GM23248 (cell line): Measurements from ENCODE around the gene ZBTB22. TPM values are rescaled to one million over a fixed set of nuclear protein-coding genes. Genes with fewer than 3 reads are reported as not detected.

Source experiments
- DNase-seq: peaks from one replicate; pipeline ENCODE4 v3.0.0-alpha.2; 2015
- H2AFZ ChIP-seq: fragments of 200-600 bp; sonication (generic); 2 replicates; pipeline ENCODE4 v1.6.1; 2016; ENCODE audit warnings: antibody characterized with exemption
- H3F3A ChIP-seq: fragments of 200-600 bp; sonication (generic); 2 replicates; pipeline ENCODE4 v1.6.1; 2016; ENCODE audit warnings: mild to moderate bottlenecking, antibody characterized with exemption, mixed run types; ENCODE audit not compliant: insufficient read depth
- H3K27ac ChIP-seq: fragments of 200-600 bp; sonication (generic); 2 replicates; pipeline ENCODE4 v1.5.1; 2016; ENCODE audit warnings: mild to moderate bottlenecking
- H3K27me3 ChIP-seq: fragments of 200-600 bp; sonication (generic); replicated peaks from 2 replicates; pipeline ENCODE4 v1.6.1; 2016; ENCODE audit warnings: mild to moderate bottlenecking; ENCODE audit not compliant: insufficient read depth
- H3K36me3 ChIP-seq: fragments of 200-600 bp; sonication (generic); 2 replicates; pipeline ENCODE4 v1.6.1; 2016; ENCODE audit warnings: low read depth, mild to moderate bottlenecking
- H3K4me1 ChIP-seq: fragments of 200-600 bp; sonication (generic); 2 replicates; pipeline ENCODE4 v1.6.1; 2016; ENCODE audit warnings: mild to moderate bottlenecking; ENCODE audit not compliant: insufficient read depth
- H3K4me2 ChIP-seq: fragments of 200-600 bp; sonication (generic); one replicate; pipeline ENCODE4 v1.6.1; 2016; ENCODE audit warnings: mild to moderate bottlenecking; ENCODE audit not compliant: unreplicated experiment
- H3K4me3 ChIP-seq: fragments of 200-600 bp; sonication (generic); 2 replicates; pipeline ENCODE4 v1.5.1; 2016; ENCODE audit warnings: mild to moderate bottlenecking
- H3K79me2 ChIP-seq: fragments of 200-600 bp; sonication (generic); 2 replicates; pipeline ENCODE4 v1.6.1; 2016; ENCODE audit warnings: mild to moderate bottlenecking; ENCODE audit not compliant: insufficient read depth
- H3K9ac ChIP-seq: fragments of 200-600 bp; sonication (generic); 2 replicates; pipeline ENCODE4 v1.6.1; 2016; ENCODE audit warnings: mild to moderate bottlenecking
- H3K9me2 ChIP-seq: fragments of 200-600 bp; sonication (generic); 2 replicates; pipeline ENCODE4 v1.6.1; 2016; ENCODE audit warnings: mixed run types, mild to moderate bottlenecking, moderate library complexity; ENCODE audit not compliant: insufficient read depth
- H3K9me3 ChIP-seq: fragments of 200-600 bp; sonication (generic); one replicate; pipeline ENCODE4 v1.6.1; 2017; ENCODE audit warnings: low read depth
- H4K20me1 ChIP-seq: fragments of 200-600 bp; sonication (generic); 2 replicates; pipeline ENCODE4 v1.6.0; 2016; ENCODE audit not compliant: insufficient read depth
- EZH2 ChIP-seq: fragments of 200-600 bp; sonication (generic); IDR thresholded peaks from 2 replicates; pipeline ENCODE4 v1.6.1; 2018; ENCODE audit warnings: antibody characterized with exemption, mild to moderate bottlenecking; ENCODE audit not compliant: insufficient read depth, poor library complexity, severe bottlenecking
- EZH2phosphoT487 ChIP-seq: fragments of 200-600 bp; sonication (generic); IDR thresholded peaks from 2 replicates; pipeline ENCODE4 v1.6.1; 2018; ENCODE audit warnings: antibody characterized with exemption, moderate library complexity, mild to moderate bottlenecking, low read depth; ENCODE audit not compliant: insufficient read depth
- WGBS, 2 experiments: methylation state at CpG; one replicate each; pipeline ENCODE4 v1.1.6; 2015 to 2017; ENCODE audit warnings: low lambda C conversion rate in 2 of 2, low coverage in 1 of 2; ENCODE audit errors: missing lambda C conversion rate in 2 of 2; 5-methylcytosine and 5-hydroxymethylcytosine counted together
- in situ Hi-C: fragments of 300-500 bp; cut with MboI; formaldehyde crosslinking; loops from 2 replicates; pipeline ENCODE4 v1.15.0; 2020
- polyA plus RNA-seq: library from polyadenylated mRNA; unstranded; fragments of >200 nt; fragmentation: Nextera tagmentation; extraction: Ambion mirVana; gene quantifications from 2 replicates; pipeline ENCODE4 v1.2.1, GENCODE V29; 2016
- total RNA-seq: library from RNA; depleted of rRNA; stranded (reverse); fragments of >200 nt; shearing (Covaris generic); gene quantifications from 2 replicates; pipeline ENCODE4 v1.2.3, GENCODE V29; 2014

The ZBTB22 gene
- total and polyA plus RNA-seq, 2 experiments from 2014 or later, result 9.8 to 18.3 TPM

DNA sequence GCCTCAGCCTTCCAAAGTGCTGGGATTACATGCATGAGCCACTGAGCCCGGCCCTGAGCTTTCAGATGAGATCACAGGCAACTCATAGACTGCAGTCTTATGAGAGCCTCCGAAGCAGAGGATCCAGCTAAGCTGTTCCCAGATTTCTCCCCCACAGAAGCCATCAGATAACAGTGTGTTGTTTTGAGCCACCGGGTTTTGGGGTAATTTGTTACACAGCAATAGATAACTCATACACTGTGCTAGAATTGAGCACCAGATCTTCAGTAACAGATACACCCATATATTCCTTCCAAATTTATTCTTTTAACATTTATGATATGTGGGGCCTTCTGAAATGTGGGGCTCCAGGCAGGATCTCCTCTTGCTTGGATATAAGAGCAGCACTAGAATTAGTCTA lies 19.0 kb upstream of the ZBTB22 start:
- Histone ChIP-seq H2AFZ (no peak overlapping the region), H3K4me1 (no peaks in the 10 kb centered on the region), H3K36me3 (no peaks in the 10 kb centered on the region), H3K9me3 (no peaks in the 10 kb centered on the region), H3K27ac (no peak overlapping the region), H3F3A (no peaks in the 10 kb centered on the region), H3K79me2 (no peaks in the 10 kb centered on the region), H4K20me1 (no peaks in the 10 kb centered on the region), H3K4me3 (no peak overlapping the region), H3K9me2 (no peaks in the 10 kb centered on the region), H3K27me3 (no peaks in the 10 kb centered on the region), H3K4me2 (no peak overlapping the region), H3K9ac (no peak overlapping the region)
- WGBS, 2 experiments, result 58 to 63% methylated on average over 3 of the region's 3 CpGs
- in situ Hi-C loops, result no loop called here
- DNase-seq, result no peak
- TF ChIP-seq EZH2 (no peak), EZH2phosphoT487 (no peak)

DNA sequence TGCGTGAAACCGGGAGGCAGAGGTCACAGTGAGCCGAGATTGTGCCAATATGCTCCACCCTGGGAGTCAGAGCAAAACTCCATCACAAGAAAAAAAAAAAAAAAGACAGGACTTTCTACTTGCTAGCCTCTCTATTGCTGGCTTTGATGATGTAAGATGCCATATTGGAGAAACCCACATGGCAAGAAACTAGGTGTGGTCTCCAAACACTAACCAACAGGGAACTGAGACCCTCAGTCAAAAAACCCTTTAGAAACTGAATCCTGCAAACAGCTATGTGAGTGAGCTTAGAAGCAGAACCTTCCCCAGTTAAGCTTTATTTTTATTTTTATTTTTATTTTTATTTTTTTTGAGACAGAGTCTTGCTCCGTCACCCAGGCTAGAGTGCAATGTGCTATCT lies 18.4 kb upstream of the ZBTB22 start:
- 26 to 27% methylated on average over 4 of the region's 4 CpGs for WGBS, 2 experiments
- no peaks in the 10 kb centered on the region for H3F3A ChIP-seq
- no peaks in the 10 kb centered on the region for H3K9me3 ChIP-seq
- no peaks in the 10 kb centered on the region for H3K79me2 ChIP-seq
- in situ Hi-C loops, result no loop called here
- no peaks in the 10 kb centered on the region for H3K9me2 ChIP-seq
- H4K20me1 ChIP-seq, result no peaks in the 10 kb centered on the region
- no peaks in the 10 kb centered on the region for H3K27me3 ChIP-seq
- TF ChIP-seq EZH2 (no peak), EZH2phosphoT487 (no peak)
- no peak overlapping the region for H3K9ac ChIP-seq
- no peak overlapping the region for H3K27ac ChIP-seq
- H3K36me3 ChIP-seq, result no peaks in the 10 kb centered on the region
- H3K4me2 ChIP-seq, result no peak overlapping the region
- no peak for DNase-seq
- H3K4me1 ChIP-seq, result no peaks in the 10 kb centered on the region
- no peak overlapping the region for H3K4me3 ChIP-seq
- H2AFZ ChIP-seq, result no peak overlapping the region

DNA sequence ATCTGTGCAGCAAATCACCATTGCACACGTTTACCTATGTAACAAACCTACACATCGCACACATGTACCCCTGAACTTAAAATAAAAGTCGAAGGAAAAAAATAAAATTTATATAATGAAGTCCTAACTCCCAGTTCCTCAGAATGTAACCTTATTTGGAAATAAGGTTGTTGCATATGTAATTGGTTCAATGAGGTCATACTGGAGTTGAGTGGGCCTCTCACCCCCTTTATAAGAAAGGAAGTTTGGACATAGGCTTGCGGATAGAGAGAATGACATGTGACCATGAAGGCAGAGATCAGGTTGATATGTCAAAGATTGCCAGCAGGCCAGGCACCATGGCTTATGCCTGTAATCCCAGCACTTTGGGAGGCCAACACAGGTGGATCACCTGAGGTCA lies 16.1 kb upstream of the ZBTB22 start:
- no peaks in the 10 kb centered on the region for H4K20me1 ChIP-seq
- H3K27ac ChIP-seq, result no peak overlapping the region
- WGBS, 2 experiments, result 91 to 93% methylated on average over 4 of the region's 4 CpGs
- H3K4me2 ChIP-seq, result no peak overlapping the region
- no peak overlapping the region for H3K9ac ChIP-seq
- H3K27me3 ChIP-seq, result no peaks in the 10 kb centered on the region
- H2AFZ ChIP-seq, result no peak overlapping the region
- no peak for TF ChIP-seq EZH2
- no peak for TF ChIP-seq EZH2phosphoT487
- no peak for DNase-seq
- H3K36me3 ChIP-seq, result no peaks in the 10 kb centered on the region
- no peaks in the 10 kb centered on the region for H3F3A ChIP-seq
- no peaks in the 10 kb centered on the region for H3K9me3 ChIP-seq
- no peak overlapping the region for H3K4me3 ChIP-seq
- H3K9me2 ChIP-seq, result no peaks in the 10 kb centered on the region
- no peaks in the 10 kb centered on the region for H3K79me2 ChIP-seq
- in situ Hi-C loops, result no loop called here
- H3K4me1 ChIP-seq, result no peaks in the 10 kb centered on the region

DNA sequence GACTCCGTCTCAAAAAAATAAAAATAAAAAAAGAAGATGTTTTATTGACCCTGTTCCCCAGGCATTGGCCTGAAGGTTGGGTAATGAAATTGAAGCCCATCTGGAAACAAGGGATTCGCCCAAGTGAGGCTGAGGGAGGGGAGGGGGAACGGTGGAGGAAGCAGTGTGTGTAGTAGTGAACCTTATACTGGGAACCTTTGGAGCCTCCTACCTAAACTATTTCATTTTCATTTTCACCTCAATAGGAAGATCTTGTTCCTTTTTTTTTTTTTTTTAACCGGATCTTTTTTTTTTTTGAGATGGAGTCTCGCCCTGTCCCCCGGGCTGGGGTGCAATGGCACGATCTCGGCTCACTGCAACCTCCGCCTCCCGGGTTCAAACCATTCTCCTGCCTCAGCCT lies 13.2 kb upstream of the ZBTB22 start:
- Histone ChIP-seq H2AFZ (no peak overlapping the region), H4K20me1 (no peaks in the 10 kb centered on the region), H3K4me1 (no peaks in the 10 kb centered on the region), H3K4me2 (no peak overlapping the region), H3K27ac (no peak overlapping the region), H3K9me2 (no peaks in the 10 kb centered on the region), H3K27me3 (no peaks in the 10 kb centered on the region), H3K4me3 (no peak overlapping the region), H3K9ac (no peak overlapping the region), H3K36me3 (no peaks in the 10 kb centered on the region), H3F3A (no peaks in the 10 kb centered on the region), H3K79me2 (no peaks in the 10 kb centered on the region), H3K9me3 (no peaks in the 10 kb centered on the region)
- in situ Hi-C loops, result no loop called here
- WGBS, 2 experiments, result 73% methylated on average over 9 to 10 of the region's 10 CpGs
- no peak for TF ChIP-seq EZH2phosphoT487
- DNase-seq, result no peak

GRCh38 chr6:33329058-33329457 lies 11.5 kb upstream of the ZBTB22 start:
- H3K4me3 ChIP-seq, result no peak overlapping the region
- no peak for DNase-seq
- H2AFZ ChIP-seq, result no peak overlapping the region

More at GRCh38 chr6:33329058-33329457, 11.5 kb upstream of the ZBTB22 start:
- Histone ChIP-seq H3K9me2 (no peaks in the 10 kb centered on the region), H3K4me1 (no peaks in the 10 kb centered on the region), H3K27me3 (no peaks in the 10 kb centered on the region), H3K4me2 (no peak overlapping the region), H3K9ac (no peak overlapping the region), H3F3A (no peaks in the 10 kb centered on the region), H4K20me1 (no peaks in the 10 kb centered on the region), H3K9me3 (no peaks in the 10 kb centered on the region), H3K36me3 (no peaks in the 10 kb centered on the region), H3K79me2 (no peaks in the 10 kb centered on the region), H3K27ac (no peak overlapping the region)
- TF ChIP-seq EZH2phosphoT487 (no peak), EZH2 (no peak)
- 19 to 26% methylated on average over 5 of the region's 5 CpGs for WGBS, 2 experiments
- in situ Hi-C loops, result no loop called here
